Heart left ventricle (tissue), 16 donors: ENCODE data around the gene CLEC4G. TPM values are rescaled to one million over a fixed set of nuclear protein-coding genes. Genes with fewer than 3 reads are reported as not detected.

Experiments
- ATAC-seq, 4 donors: fragments of 200-7000 bp; cut with Tn5 transposase; one replicate each; pipeline ENCODE4 v1.9.1; 2020 to 2022; ENCODE audit warnings: moderate library complexity in 4 of 4, mild to moderate bottlenecking in 3 of 4, moderate number of reproducible peaks in 1 of 4
- DNase-seq, 5 donors: peaks; one replicate each; pipeline ENCODE4 v3.0.0-alpha.2; 2020
- H3K27ac ChIP-seq, 12 donors: fragments of 200-600 bp; sonication (generic) in 4 of 12; one replicate each; pipeline versions ENCODE4 v1.5.0 to v1.8.0; 2016 to 2022; ENCODE audit warnings: mild to moderate bottlenecking in 2 of 12
- H3K27me3 ChIP-seq, 9 donors: fragments of 200-600 bp; sonication (generic) in 2 of 9; one replicate each; pipeline versions ENCODE4 v1.5.1 to v1.8.0; 2016 to 2022; ENCODE audit warnings: mild to moderate bottlenecking in 3 of 9
- H3K36me3 ChIP-seq, 9 donors: fragments of 200-600 bp; sonication (generic) in 2 of 9; one replicate each; pipeline versions ENCODE4 v1.5.0 to v1.8.0; 2018 to 2022; ENCODE audit warnings: mild to moderate bottlenecking in 2 of 9
- H3K4me1 ChIP-seq, 12 donors: fragments of 200-600 bp; sonication (generic) in 4 of 12; one replicate each; pipeline versions ENCODE4 v1.5.0 to v1.8.0; 2016 to 2022; ENCODE audit warnings: mild to moderate bottlenecking in 3 of 12
- H3K4me3 ChIP-seq, 12 donors: fragments of 200-600 bp; sonication (generic) in 4 of 12; one replicate each; pipeline versions ENCODE4 v1.5.0 to v1.8.0; 2017 to 2022; ENCODE audit warnings: mild to moderate bottlenecking in 9 of 12, moderate library complexity in 4 of 12
- H3K9me3 ChIP-seq, 12 donors: fragments of 200-600 bp; sonication (generic) in 4 of 12; one replicate each; pipeline versions ENCODE4 v1.5.0 to v1.8.0; 2016 to 2022; ENCODE audit warnings: mild to moderate bottlenecking in 1 of 12
- POLR2A ChIP-seq, 2 donors: fragments of 450-650 bp; IDR thresholded peaks; one replicate each; pipeline ENCODE4 v1.6.1; 2017; ENCODE audit warnings: antibody characterized with exemption in 2 of 2, mild to moderate bottlenecking in 2 of 2, moderate library complexity in 2 of 2
- WGBS, 4 donors: extraction: QIAGEN DNeasy Blood & Tissue Kit in 2 of 4; methylation state at CpG; one replicate each; pipeline versions ENCODE4 v1.1.5 to v1.1.7; 2013 to 2018; 5-methylcytosine and 5-hydroxymethylcytosine counted together
- intact Hi-C, 10 donors: fragments of 100-400 bp; cut with DNase I; formaldehyde crosslinking; loops; one replicate each; pipeline versions ENCODE4 v1.11.1 to v1.14.2; 2022
- polyA plus RNA-seq, 2 donors: library from polyadenylated mRNA; stranded (reverse); fragments of 200-250 nt; gene quantifications; one replicate each; pipeline ENCODE4 v1.2.3, GENCODE V29; 2013
- total RNA-seq, 9 donors: library from RNA; depleted of rRNA in 2 of 9; stranded (reverse); fragments of >200 nt in 2 of 9; fragmentation: NEBNext Ultra II Directional in 3 of 9; extraction: Animal tissue kit (Norgen Biotek cat#: 25700) in 3 of 9; gene quantifications; one replicate each; pipeline versions ENCODE4 v1.1.0 to v1.2.4, GENCODE V29; 2016 to 2023
- TF ChIP-seq, protein P1 (sequence below), 12 donors: fragments of 200-600 bp; sonication (generic) in 4 of 12; IDR thresholded peaks; one replicate each; pipeline versions ENCODE4 v1.5.0 to v1.8.0; 2018 to 2022; ENCODE audit warnings: antibody characterized with exemption in 12 of 12, mild to moderate bottlenecking in 5 of 12
- donor health status: ischemic (EF 13 %, LVEDD 7.1; RV severe dilation, severe dysfunction).
- donor health status: healthy with polysubstance abuse.
- donor health status: DM: no; HTN: yes; CAD: no.
- donor health status: DM: no; HTN: no; CAD: no.
- donor health status: ischemic (EF 25% LVEDD 6.9; RV normal size, moderate dysfunction).
- donor health status: ischemic (EF 25% LVEDD 5.7; RV mildly dilated, moderate dysfunction).
- donor health status: healthy.
- donor health status: DM: yes; HTN: yes; CAD: no.
- donor health status: ischemic (EF 35%, LVEDD 5.7; RV mildly dilated, moderate dysfunction).
- donor health status: nonischemic (EF 11% LVEDD 7.7; RV severe dilation, severe dysfunction).
- donor health status: DM: yes; HTN: yes; CAD: no.
- donor health status: PGD.
- donor health status: ischemic (EF 29% LVEDD 5.4; RV normal size, mild dysfunction).
- donor health status: nonischemic (EF 23%, LVEDD 6.1; RV moderate dilation, normal function).

CLEC4G gene
- total and polyA plus RNA-seq, 11 donors: 0.22 to 6.4 (median 0.87) TPM; not detected in 1

DNA sequence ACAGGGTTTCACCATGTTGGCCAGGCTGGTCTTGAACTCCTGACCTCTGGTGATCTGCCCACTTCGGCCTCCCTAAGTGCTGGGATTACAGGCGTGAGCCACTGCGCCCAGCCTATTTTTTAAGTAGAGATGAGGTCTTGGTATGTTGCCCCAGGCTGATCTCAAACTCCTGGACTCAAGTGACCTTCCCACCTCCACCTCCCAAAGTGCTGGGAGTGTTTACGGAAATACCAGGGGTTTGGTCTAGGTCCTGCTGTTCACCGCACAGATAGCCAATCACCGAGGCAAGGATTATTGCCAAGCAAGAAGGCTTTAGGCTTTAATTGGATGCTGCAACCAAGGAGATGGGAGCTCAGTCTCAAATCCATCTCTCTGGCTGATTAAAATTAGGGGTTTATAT, 11.6 kb downstream of the CLEC4G start:
- TF ChIP-seq POLR2A (IDR thresholded peaks at IDR 0.05): no peak
- TF ChIP-seq, protein P1, sequence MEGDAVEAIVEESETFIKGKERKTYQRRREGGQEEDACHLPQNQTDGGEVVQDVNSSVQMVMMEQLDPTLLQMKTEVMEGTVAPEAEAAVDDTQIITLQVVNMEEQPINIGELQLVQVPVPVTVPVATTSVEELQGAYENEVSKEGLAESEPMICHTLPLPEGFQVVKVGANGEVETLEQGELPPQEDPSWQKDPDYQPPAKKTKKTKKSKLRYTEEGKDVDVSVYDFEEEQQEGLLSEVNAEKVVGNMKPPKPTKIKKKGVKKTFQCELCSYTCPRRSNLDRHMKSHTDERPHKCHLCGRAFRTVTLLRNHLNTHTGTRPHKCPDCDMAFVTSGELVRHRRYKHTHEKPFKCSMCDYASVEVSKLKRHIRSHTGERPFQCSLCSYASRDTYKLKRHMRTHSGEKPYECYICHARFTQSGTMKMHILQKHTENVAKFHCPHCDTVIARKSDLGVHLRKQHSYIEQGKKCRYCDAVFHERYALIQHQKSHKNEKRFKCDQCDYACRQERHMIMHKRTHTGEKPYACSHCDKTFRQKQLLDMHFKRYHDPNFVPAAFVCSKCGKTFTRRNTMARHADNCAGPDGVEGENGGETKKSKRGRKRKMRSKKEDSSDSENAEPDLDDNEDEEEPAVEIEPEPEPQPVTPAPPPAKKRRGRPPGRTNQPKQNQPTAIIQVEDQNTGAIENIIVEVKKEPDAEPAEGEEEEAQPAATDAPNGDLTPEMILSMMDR (IDR thresholded peaks at IDR 0.05): no peak
- Histone ChIP-seq H3K4me1 (no peaks in the 10 kb centered on the region), H3K36me3 (no peaks in the 10 kb centered on the region), H3K4me3 (no peak overlapping the region), H3K9me3 (peaks cover 0 to 18% (median 5%) of the 10 kb centered on the region in 12 donors), H3K27me3 (peaks cover 0 to 19% (median 0%) of the 10 kb centered on the region in 9 donors), H3K27ac (no peak overlapping the region)
- intact Hi-C loops: no loop called here
- WGBS, 4 donors: 63 to 86% (median 83%) methylated on average over 6 of the region's 6 CpGs
- no peak for ATAC-seq
- DNase-seq: no peak

DNA sequence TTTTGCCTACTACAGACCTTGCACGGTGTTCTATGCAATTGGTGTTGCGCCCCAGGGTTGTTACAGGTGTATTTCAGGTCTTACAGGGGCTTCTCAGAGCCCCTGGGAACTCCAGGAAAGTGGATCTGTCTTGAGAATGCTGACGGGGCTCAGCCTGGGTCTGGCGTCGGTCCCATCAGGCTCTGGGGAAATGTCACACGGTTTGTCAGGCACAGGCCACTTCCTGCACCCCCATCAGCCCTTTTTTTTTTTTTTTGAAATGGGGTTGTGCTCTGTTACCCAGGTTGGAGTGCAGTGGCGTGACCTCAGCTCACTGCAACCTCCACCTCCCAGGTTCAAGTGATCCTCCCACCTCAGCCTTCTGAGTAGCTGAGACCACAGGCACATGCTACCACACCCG, 13.2 kb downstream of the CLEC4G start:
- DNase-seq (no peak), ATAC-seq (no peak)
- H3K4me3 ChIP-seq: no peak overlapping the region
- H3K4me1 ChIP-seq: no peaks in the 10 kb centered on the region
- WGBS, 4 donors: 48 to 59% (median 49%) methylated on average over 8 of the region's 8 CpGs
- intact Hi-C loops: no loop called here
- peaks cover 0 to 19% (median 0%) of the 10 kb centered on the region in 9 donors for H3K27me3 ChIP-seq
- no peak overlapping the region for H3K27ac ChIP-seq
- peaks cover 0 to 18% (median 5%) of the 10 kb centered on the region in 12 donors for H3K9me3 ChIP-seq
- no peaks in the 10 kb centered on the region for H3K36me3 ChIP-seq
- TF ChIP-seq, protein P1 (IDR thresholded peaks at IDR 0.05): no peak
- TF ChIP-seq POLR2A (IDR thresholded peaks at IDR 0.05): no peak

DNA sequence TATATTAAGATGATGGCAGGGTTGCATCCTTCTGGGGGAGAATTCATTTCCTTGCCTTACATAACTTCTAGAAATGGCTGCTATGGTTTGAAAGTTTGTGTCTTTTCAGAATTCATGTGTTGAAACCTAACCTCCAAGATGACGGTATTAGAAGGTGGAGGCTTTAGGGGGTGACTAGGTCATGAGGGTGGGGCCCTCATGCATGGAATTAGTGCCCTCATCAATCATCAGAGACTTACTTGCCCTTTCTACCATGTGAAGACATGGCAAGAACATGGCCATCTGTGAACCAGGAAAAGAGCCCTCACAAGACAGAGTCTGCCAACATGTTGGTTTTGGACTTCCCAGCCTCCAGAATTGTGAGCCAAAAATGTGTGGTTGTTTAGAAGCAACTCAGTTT, 15.1 kb downstream of the CLEC4G start:
- Histone ChIP-seq H3K27ac (no peak overlapping the region), H3K4me3 (no peak overlapping the region), H3K4me1 (no peaks in the 10 kb centered on the region), H3K9me3 (peaks cover 0 to 18% (median 5%) of the 10 kb centered on the region in 12 donors), H3K27me3 (peaks cover 0 to 10% (median 0%) of the 10 kb centered on the region in 9 donors), H3K36me3 (no peaks in the 10 kb centered on the region)
- WGBS, 4 donors: 70 to 88% (median 81%) methylated on average over 1 of the region's 1 CpG
- intact Hi-C loops: no loop called here
- DNase-seq (no peak), ATAC-seq (no peak)
- no peak for TF ChIP-seq POLR2A (IDR thresholded peaks at IDR 0.05)
- TF ChIP-seq, protein P1 (IDR thresholded peaks at IDR 0.05): no peak

DNA sequence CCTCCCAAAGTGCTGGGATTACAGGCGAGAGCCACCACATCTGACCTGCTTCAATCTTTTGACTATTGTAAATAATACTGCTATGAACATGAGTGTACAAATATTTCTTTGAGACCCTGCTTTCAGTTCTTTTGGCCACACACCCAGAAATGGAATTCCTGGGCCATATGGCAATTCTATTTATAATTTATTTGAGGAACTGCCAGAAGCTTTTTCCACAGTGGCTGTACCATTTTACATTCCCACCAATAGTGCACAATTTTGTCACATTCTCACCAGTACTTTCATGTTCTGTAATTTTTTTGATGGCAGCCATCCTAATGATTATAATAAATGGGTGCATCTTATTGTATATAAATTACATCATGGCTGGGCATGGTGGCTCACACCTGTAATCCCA, 16.2 kb downstream of the CLEC4G start:
- no peaks in the 10 kb centered on the region for H3K4me1 ChIP-seq
- TF ChIP-seq, protein P1 (IDR thresholded peaks at IDR 0.05): no peak
- no peak for TF ChIP-seq POLR2A (IDR thresholded peaks at IDR 0.05)
- ATAC-seq (no peak), DNase-seq (no peak)
- H3K9me3 ChIP-seq: peaks cover 0 to 18% (median 5%) of the 10 kb centered on the region in 12 donors
- H3K36me3 ChIP-seq: no peaks in the 10 kb centered on the region
- peaks cover 0 to 5% (median 0%) of the 10 kb centered on the region in 9 donors for H3K27me3 ChIP-seq
- WGBS, 4 donors: 77 to 90% (median 87%) methylated on average over 1 of the region's 1 CpG
- no peak overlapping the region for H3K4me3 ChIP-seq
- no peak overlapping the region for H3K27ac ChIP-seq
- intact Hi-C loops: no loop called here
